Epithelial cell of proximal tubule (primary cell): ENCODE measurements around the gene TP73. TPM values are rescaled to one million over a fixed set of nuclear protein-coding genes. Genes with fewer than 3 reads are reported as not detected.

ENCODE experiments used
- DNase-seq: peaks from one replicate; pipeline ENCODE4 v3.0.0-alpha.2; 2011; ENCODE audit warnings: low read depth
- H3K4me3 ChIP-seq: 2 replicates; pipeline ENCODE4 v1.5.1; 2011; ENCODE audit warnings: low read depth, mild to moderate bottlenecking, low read length
- total RNA-seq: library from RNA; depleted of rRNA; stranded (reverse); fragments of >200 nt; gene quantifications from 2 replicates; pipeline ENCODE4 v1.2.3, GENCODE V29; 2015
- TF ChIP-seq, protein P1 (sequence below): conservative IDR thresholded peaks from 2 replicates; pipeline ENCODE4 v1.5.1; 2012; ENCODE audit warnings: low read depth, mild to moderate bottlenecking, low read length

The TP73 gene
- total RNA-seq, 1 donor from 2014 or later: not detected

- DNase-seq: no peak
- TF ChIP-seq, protein P1, sequence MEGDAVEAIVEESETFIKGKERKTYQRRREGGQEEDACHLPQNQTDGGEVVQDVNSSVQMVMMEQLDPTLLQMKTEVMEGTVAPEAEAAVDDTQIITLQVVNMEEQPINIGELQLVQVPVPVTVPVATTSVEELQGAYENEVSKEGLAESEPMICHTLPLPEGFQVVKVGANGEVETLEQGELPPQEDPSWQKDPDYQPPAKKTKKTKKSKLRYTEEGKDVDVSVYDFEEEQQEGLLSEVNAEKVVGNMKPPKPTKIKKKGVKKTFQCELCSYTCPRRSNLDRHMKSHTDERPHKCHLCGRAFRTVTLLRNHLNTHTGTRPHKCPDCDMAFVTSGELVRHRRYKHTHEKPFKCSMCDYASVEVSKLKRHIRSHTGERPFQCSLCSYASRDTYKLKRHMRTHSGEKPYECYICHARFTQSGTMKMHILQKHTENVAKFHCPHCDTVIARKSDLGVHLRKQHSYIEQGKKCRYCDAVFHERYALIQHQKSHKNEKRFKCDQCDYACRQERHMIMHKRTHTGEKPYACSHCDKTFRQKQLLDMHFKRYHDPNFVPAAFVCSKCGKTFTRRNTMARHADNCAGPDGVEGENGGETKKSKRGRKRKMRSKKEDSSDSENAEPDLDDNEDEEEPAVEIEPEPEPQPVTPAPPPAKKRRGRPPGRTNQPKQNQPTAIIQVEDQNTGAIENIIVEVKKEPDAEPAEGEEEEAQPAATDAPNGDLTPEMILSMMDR: no peak
- H3K4me3 ChIP-seq: no peak overlapping the region
Observed at GRCh38 chr1:3636531-3636930, 15.8 kb upstream of the TP73 start.

DNA sequence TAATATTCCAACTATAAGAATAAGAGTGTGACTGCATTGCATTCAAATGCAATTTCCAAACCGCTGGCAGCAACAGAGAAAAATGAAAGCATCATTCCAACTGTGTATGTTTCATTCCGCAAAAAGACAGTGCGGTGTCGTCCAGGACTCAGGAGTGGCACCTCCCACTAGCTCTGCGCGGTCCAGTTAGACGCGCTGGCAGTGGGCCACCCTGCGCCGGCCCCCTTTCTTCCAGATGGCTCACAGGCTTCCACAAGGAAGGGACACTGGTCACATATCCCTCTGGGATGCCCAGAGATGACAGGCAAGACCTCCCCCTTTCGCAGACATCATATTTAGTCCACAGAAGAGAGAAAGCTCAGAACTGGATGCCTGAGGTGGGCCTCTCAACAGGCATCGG, 14.3 kb upstream of the TP73 start:
- no peak overlapping the region for H3K4me3 ChIP-seq
- DNase-seq: no peak
- TF ChIP-seq, protein P1: no peak

GRCh38 chr1:3638676-3639075, 13.6 kb upstream of the TP73 start:
- no peak for DNase-seq
- TF ChIP-seq, protein P1: no peak
- H3K4me3 ChIP-seq: no peak overlapping the region

DNA sequence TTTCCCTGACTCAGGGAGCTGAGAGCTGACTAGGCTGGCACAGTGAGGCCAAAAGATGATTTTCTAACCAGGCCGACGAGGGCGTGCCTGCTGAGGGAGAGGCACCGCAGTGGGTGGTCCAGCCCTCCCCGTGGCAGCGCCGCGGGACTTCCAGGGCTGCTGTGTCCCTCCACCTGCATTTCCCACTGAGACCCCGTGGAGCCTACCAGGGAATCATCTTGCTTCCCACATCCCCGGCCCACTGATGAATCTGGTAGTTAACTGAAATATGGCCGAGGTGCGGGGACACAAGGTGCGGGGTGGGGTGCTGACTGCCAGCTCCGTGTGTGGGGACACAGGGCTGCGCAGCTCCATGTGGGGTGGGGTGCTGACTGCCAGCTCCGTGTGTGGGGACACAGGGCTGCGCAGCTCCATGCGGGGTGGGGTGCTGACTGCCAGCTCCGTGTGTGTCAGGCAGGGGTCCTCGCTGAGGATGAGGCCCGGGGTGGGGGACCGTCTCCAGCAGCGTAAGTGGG, 12.9 kb upstream of the TP73 start:
- TF ChIP-seq, protein P1: no peak
- no peak overlapping the region for H3K4me3 ChIP-seq
- DNase-seq: no peak

- no peak overlapping the region for H3K4me3 ChIP-seq
- no peak for DNase-seq
- TF ChIP-seq, protein P1: no peak
Observed at GRCh38 chr1:3640121-3640837, 12.0 kb upstream of the TP73 start.

- TF ChIP-seq, protein P1: no peak
- no peak overlapping the region for H3K4me3 ChIP-seq
- DNase-seq: no peak
Observed at GRCh38 chr1:3641046-3641760, 11.1 kb upstream of the TP73 start.
